Measurements from ENCODE around the gene SCAMP3. TPM values are rescaled to one million over a fixed set of nuclear protein-coding genes. Genes with fewer than 3 reads are reported as not detected.

Gene SCAMP3
- total RNA-seq, 1 experiment from 2014 or later: 43.4 TPM

DNA sequence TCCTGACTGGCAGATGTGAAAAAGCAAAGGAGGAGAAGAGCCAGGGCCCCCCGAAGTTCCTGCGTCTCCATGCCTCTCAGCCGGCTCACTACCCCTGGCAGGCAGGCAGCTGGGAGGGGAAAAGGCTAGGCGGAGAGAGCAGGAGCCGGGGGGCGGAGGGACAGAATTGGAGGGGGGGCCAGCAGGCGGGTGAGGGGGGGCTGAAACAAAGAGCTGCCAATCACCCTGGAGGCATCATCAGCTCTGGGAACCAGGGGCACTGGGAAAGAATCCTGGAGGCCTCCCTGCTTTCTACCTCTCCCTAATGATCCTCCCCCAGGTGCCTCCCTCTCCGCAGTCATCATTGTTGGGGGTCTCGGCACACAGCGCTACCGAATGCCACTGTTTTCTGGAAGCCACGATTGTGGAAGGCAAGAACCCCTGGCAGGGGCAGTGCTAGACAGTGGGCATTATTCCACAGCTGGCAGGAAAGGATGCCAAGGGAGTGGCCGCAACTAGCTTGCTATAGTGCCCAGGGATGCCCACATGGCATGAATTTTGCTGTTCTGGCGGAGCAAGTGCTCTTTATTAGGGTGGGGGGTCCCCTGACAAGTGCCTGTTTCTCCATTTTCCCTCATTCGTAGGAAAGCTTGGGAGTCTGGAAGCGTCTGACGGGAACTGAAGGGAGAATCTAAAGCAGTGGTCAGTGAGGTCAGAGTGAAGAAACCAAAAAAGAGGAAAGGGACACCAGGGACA, 54.2 kb downstream of the SCAMP3 start, which contains the start of gene THBS3:
TSS of gene THBS3 (minus strand) at position 92 of the 735 bp plus-strand sequence. CDS start at position 71, 21 bp downstream.
- peak; percentile 38 for DNase-seq (ENCODE audit: low read depth)

DNA sequence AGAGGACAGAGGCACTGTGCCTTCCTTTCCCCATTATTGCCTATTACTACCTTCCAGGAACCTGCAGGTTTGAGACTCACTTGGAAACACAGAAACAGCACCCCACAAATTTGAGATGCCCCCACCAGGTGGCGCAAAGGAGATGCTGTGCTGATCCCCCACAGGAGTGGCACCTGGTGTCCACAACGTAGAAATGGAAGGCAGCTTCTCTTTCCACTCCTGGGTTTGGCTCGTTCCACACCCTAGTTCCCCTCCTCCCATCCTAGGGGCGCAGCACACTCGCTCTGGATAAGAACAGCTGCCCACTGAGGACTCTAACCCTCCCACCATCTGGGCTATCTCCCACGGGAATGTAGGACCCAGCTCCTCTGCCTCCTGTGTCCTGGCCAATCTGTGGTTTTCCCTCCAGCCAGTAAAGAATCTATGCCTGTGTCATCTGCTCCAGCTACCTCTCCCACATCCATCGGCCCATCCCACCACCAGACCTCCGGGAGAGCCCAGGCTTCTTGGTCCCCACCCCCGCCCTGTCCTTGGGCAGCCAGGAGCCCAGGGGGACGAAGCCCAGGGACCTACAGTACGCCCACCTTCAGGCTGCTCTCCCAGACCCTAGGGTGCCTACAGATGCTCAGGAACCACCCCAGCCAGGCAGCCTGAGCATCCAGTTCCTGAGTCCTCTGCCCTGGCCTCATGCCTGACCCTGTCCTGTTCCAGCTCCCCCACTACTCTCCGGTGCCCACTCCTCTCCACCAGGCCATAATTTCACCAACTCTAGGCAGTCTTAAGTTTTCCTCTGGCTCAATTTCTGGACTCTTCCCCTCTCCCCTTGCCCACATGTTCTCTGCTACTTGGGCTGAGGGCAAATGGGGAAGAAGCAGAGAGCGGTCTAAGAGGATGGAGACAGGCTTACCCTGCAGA, 55.0 kb downstream of the SCAMP3 start:
- peak; percentile 80 for DNase-seq (ENCODE audit: low read depth)

Other genes with a start within 250 kb of the SCAMP3 start
- gene DCST2, start 228.6 kb downstream of the SCAMP3 start, total RNA-seq (2014; rRNA removed; shearing (Covaris generic)): not detected in 2 replicates
- gene DCST1, start 228.5 kb downstream of the SCAMP3 start, total RNA-seq (2014; rRNA removed; shearing (Covaris generic)): not detected in 2 replicates
- 44.5 and 46.2 TPM in 2 replicates for gene ADAM15, start 211.0 kb downstream of the SCAMP3 start, total RNA-seq (2014; rRNA removed; shearing (Covaris generic))
- gene EFNA4, start 198.6 kb downstream of the SCAMP3 start, total RNA-seq (2014; rRNA removed; shearing (Covaris generic)): 10.6 and 16.7 TPM in 2 replicates
- 1.1 and 2.4 TPM in 2 replicates for gene EFNA3, start 183.5 kb downstream of the SCAMP3 start, total RNA-seq (2014; rRNA removed; shearing (Covaris generic))
- 24.6 and 34.5 TPM in 2 replicates for gene EFNA1, start 134.5 kb downstream of the SCAMP3 start, total RNA-seq (2014; rRNA removed; shearing (Covaris generic))
- gene SLC50A1, start 126.5 kb downstream of the SCAMP3 start, total RNA-seq (2014; rRNA removed; shearing (Covaris generic)): 14.9 and 28.7 TPM in 2 replicates
- gene DPM3, start 121.8 kb downstream of the SCAMP3 start, total RNA-seq (2014; rRNA removed; shearing (Covaris generic)): 5.0 and 66.4 TPM in 2 replicates
- gene KRTCAP2, start 89.1 kb downstream of the SCAMP3 start, total RNA-seq (2014; rRNA removed; shearing (Covaris generic)): 123 and 131 TPM in 2 replicates
- gene TRIM46, start 88.5 kb downstream of the SCAMP3 start, total RNA-seq (2014; rRNA removed; shearing (Covaris generic)): 0.63 and 1.9 TPM in 2 replicates
- gene THBS3, start 54.5 kb downstream of the SCAMP3 start, total RNA-seq (2014; rRNA removed; shearing (Covaris generic)): 2.9 and 3.2 TPM in 2 replicates
- 81.3 and 96.7 TPM in 2 replicates for gene MTX1, start 53.7 kb downstream of the SCAMP3 start, total RNA-seq (2014; rRNA removed; shearing (Covaris generic))
- 1.6 and 2.7 TPM in 2 replicates for gene ENTREP3, start 6.9 kb downstream of the SCAMP3 start, total RNA-seq (2014; rRNA removed; shearing (Covaris generic))
- 11.5 and 15.1 TPM in 2 replicates for gene CLK2, start 11.1 kb upstream of the SCAMP3 start, total RNA-seq (2014; rRNA removed; shearing (Covaris generic))
- gene HCN3, start 15.1 kb upstream of the SCAMP3 start, total RNA-seq (2014; rRNA removed; shearing (Covaris generic)): 0.11 and 0.65 TPM in 2 replicates
- not detected in 2 replicates for gene PKLR, start 39.1 kb upstream of the SCAMP3 start, total RNA-seq (2014; rRNA removed; shearing (Covaris generic))
- 219 and 227 TPM in 2 replicates for gene FDPS, start 46.5 kb upstream of the SCAMP3 start, total RNA-seq (2014; rRNA removed; shearing (Covaris generic))
- 17.1 and 18.6 TPM in 2 replicates for gene RUSC1, start 58.5 kb upstream of the SCAMP3 start, total RNA-seq (2014; rRNA removed; shearing (Covaris generic))

Data from Daoy (cell line).